Inflammatory macrophage treated with lipopolysaccharide for 4 hours (primary cell): ENCODE results near the gene NR4A1.

ENCODE experiments used
- DNase-seq: peaks from one replicate; pipeline ENCODE4 v3.0.0-alpha.2; 2020

Gene NR4A1

GRCh38 chr12:52059582-52060497, 8.6 kb downstream of the NR4A1 start:
- DNase-seq, result no peak

GRCh38 chr12:52060498-52061177, 9.4 kb downstream of the NR4A1 start:
- no peak for DNase-seq

GRCh38 chr12:52061470-52062166, 10.4 kb downstream of the NR4A1 start:
- no peak for DNase-seq

GRCh38 chr12:52062167-52063081, 11.2 kb downstream of the NR4A1 start:
- no peak for DNase-seq

GRCh38 chr12:52063082-52063924, 12.1 kb downstream of the NR4A1 start:
- no peak for DNase-seq

GRCh38 chr12:52063981-52064649, 12.9 kb downstream of the NR4A1 start:
- no peak for DNase-seq

- DNase-seq, result no peak
Measured at GRCh38 chr12:52066346-52067080, 15.3 kb downstream of the NR4A1 start.

- DNase-seq, result no peak
Measured at GRCh38 chr12:52067081-52067374, 15.8 kb downstream of the NR4A1 start.

GRCh38 chr12:52069327-52070184, 18.3 kb downstream of the NR4A1 start, which contains the start of gene ATG101:
TSS of gene ATG101 (plus strand) at chr12:52069978. CDS start at chr12:52073651, 3,673 bp downstream.
- peak; percentile 95 for DNase-seq

- no peak for DNase-seq
Measured at GRCh38 chr12:52070185-52070925, 19.1 kb downstream of the NR4A1 start.

GRCh38 chr12:52073531-52074381, 22.5 kb downstream of the NR4A1 start:
- DNase-seq, result no peak

GRCh38 chr12:52074971-52075724, 23.9 kb downstream of the NR4A1 start:
- DNase-seq, result no peak

GRCh38 chr12:52076811-52077210, 25.6 kb downstream of the NR4A1 start:
- DNase-seq, result no peak

GRCh38 chr12:52078276-52078675, 27.0 kb downstream of the NR4A1 start:
- no peak for DNase-seq

GRCh38 chr12:52079576-52080402, 28.5 kb downstream of the NR4A1 start, which contains the start of gene SMIM41:
TSS of gene SMIM41 (plus strand) at chr12:52079704. CDS start at chr12:52079780, 76 bp downstream.
- no peak for DNase-seq
